ENCODE results near the gene TNIP2. TPM values are rescaled to one million over a fixed set of nuclear protein-coding genes. Genes with fewer than 3 reads are reported as not detected.

The TNIP2 gene
- total and polyA plus RNA-seq, 2 of the 13 experiments (the other 11 are each of a cell fraction or from before 2014, with no cell fraction given), result 25.6 to 38.0 TPM

DNA sequence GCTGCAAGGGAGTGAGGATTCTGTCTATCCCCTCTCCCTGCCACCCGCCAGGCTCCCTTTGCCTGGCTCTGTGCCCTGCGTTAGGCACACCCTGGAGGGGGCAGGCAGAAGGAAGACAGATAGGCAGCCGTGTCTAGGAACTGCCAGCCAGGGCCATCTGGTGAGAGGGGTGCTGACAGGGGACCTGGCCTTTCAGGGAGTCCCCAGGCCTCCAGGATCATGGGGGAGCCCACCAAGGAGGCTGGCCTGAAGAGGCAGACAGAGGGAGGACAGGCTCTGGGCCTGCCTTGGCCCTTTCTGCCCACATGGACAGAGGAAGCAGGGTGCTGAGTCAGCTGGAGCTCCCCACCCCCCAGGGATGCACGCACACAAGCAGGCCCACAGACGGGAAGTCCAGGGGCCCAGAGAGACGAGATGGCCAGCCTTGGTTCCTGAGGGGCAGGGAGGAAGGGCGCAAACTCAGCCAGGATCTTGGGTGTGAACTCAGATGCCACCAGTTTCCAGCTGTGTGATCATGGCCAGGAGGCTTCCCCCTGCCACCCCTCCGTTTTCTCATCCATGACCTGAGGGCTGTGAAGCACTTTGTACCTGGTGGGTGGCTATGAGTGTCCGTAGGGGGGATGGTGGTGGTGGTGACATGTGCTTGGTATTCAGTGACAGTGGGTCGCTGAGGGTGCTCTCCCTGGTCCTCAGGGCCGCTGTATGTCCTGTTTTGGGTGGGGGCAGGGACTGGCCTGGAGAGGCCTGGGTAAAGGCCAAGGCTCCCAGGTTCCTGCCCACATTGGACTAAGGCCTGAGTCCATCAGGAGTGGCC is 38.6 kb upstream of the TNIP2 start (continued):
- TF ChIP-seq MTERF4 (CRISPR knock-in tag; IDR thresholded peaks at IDR 0.05) (no peak), ZNF430 (CRISPR knock-in tag; IDR thresholded peaks at IDR 0.05) (no peak), ZNF460 (CRISPR knock-in tag; IDR thresholded peaks at IDR 0.05; ENCODE audit: borderline replicate concordance) (0 out of 2 replicates have a peak, but pooled peaks have one; percentile 28), ZMYM4 (CRISPR knock-in tag; IDR thresholded peaks at IDR 0.05) (no peak), ZNF614 (CRISPR knock-in tag; IDR thresholded peaks at IDR 0.05; ENCODE audit: borderline replicate concordance) (no peak), ZBTB2 (CRISPR knock-in tag; IDR thresholded peaks at IDR 0.05; ENCODE audit: low read depth) (no peak), E2F5 (CRISPR knock-in tag; conservative IDR thresholded peaks at IDR 0.05) (no peak), JUND (CRISPR knock-in tag; IDR thresholded peaks at IDR 0.05) (no peak), BRD4 (CRISPR knock-in tag; IDR thresholded peaks at IDR 0.05) (no peak), SIN3B (IDR thresholded peaks at IDR 0.05; ENCODE audit: low read length) (no peak), ZFP37 (CRISPR knock-in tag; IDR thresholded peaks at IDR 0.05; ENCODE audit: borderline replicate concordance) (no peak), FOXC1 (CRISPR knock-in tag; IDR thresholded peaks at IDR 0.05; ENCODE audit: borderline replicate concordance) (no peak)
- TF ChIP-seq, protein P1, sequence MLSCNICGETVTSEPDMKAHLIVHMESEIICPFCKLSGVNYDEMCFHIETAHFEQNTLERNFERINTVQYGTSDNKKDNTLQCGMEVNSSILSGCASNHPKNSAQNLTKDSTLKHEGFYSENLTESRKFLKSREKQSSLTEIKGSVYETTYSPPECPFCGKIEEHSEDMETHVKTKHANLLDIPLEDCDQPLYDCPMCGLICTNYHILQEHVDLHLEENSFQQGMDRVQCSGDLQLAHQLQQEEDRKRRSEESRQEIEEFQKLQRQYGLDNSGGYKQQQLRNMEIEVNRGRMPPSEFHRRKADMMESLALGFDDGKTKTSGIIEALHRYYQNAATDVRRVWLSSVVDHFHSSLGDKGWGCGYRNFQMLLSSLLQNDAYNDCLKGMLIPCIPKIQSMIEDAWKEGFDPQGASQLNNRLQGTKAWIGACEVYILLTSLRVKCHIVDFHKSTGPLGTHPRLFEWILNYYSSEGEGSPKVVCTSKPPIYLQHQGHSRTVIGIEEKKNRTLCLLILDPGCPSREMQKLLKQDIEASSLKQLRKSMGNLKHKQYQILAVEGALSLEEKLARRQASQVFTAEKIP (CRISPR knock-in tag; IDR thresholded peaks at IDR 0.05; ENCODE audit: borderline replicate concordance), result no peak
- TF ChIP-seq, protein P2, sequence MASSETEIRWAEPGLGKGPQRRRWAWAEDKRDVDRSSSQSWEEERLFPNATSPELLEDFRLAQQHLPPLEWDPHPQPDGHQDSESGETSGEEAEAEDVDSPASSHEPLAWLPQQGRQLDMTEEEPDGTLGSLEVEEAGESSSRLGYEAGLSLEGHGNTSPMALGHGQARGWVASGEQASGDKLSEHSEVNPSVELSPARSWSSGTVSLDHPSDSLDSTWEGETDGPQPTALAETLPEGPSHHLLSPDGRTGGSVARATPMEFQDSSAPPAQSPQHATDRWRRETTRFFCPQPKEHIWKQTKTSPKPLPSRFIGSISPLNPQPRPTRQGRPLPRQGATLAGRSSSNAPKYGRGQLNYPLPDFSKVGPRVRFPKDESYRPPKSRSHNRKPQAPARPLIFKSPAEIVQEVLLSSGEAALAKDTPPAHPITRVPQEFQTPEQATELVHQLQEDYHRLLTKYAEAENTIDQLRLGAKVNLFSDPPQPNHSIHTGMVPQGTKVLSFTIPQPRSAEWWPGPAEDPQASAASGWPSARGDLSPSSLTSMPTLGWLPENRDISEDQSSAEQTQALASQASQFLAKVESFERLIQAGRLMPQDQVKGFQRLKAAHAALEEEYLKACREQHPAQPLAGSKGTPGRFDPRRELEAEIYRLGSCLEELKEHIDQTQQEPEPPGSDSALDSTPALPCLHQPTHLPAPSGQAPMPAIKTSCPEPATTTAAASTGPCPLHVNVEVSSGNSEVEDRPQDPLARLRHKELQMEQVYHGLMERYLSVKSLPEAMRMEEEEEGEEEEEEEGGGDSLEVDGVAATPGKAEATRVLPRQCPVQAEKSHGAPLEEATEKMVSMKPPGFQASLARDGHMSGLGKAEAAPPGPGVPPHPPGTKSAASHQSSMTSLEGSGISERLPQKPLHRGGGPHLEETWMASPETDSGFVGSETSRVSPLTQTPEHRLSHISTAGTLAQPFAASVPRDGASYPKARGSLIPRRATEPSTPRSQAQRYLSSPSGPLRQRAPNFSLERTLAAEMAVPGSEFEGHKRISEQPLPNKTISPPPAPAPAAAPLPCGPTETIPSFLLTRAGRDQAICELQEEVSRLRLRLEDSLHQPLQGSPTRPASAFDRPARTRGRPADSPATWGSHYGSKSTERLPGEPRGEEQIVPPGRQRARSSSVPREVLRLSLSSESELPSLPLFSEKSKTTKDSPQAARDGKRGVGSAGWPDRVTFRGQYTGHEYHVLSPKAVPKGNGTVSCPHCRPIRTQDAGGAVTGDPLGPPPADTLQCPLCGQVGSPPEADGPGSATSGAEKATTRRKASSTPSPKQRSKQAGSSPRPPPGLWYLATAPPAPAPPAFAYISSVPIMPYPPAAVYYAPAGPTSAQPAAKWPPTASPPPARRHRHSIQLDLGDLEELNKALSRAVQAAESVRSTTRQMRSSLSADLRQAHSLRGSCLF (CRISPR knock-in tag; IDR thresholded peaks at IDR 0.05; ENCODE audit: borderline replicate concordance), result no peak
